Glutamatergic neuron (in vitro differentiated cells): ENCODE data around the gene CCNK. TPM values are rescaled to one million over a fixed set of nuclear protein-coding genes. Genes with fewer than 3 reads are reported as not detected.

ENCODE experiments used
- DNase-seq: peaks from one replicate; pipeline ENCODE4 v3.0.0; 2022
- H3K27ac Mint-ChIP-seq: one replicate; pipeline ENCODE4 v1.8.0; 2020; ENCODE audit warnings: mild to moderate bottlenecking, mixed read lengths, inconsistent platforms; ENCODE audit not compliant: unreplicated experiment
- H3K27me3 Mint-ChIP-seq: one replicate; pipeline ENCODE4 v1.8.0; 2020; ENCODE audit warnings: mild to moderate bottlenecking, moderate library complexity, mixed read lengths, inconsistent platforms; ENCODE audit not compliant: unreplicated experiment
- H3K36me3 Mint-ChIP-seq: one replicate; pipeline ENCODE4 v1.8.0; 2020; ENCODE audit warnings: mild to moderate bottlenecking, mixed read lengths, inconsistent platforms; ENCODE audit not compliant: unreplicated experiment
- H3K4me1 Mint-ChIP-seq: one replicate; pipeline ENCODE4 v1.8.0; 2020; ENCODE audit warnings: mild to moderate bottlenecking, low read depth, mixed read lengths, inconsistent platforms; ENCODE audit not compliant: unreplicated experiment
- H3K4me3 Mint-ChIP-seq: one replicate; pipeline ENCODE4 v1.8.0; 2020; ENCODE audit warnings: mild to moderate bottlenecking, mixed read lengths, inconsistent platforms; ENCODE audit not compliant: unreplicated experiment
- H3K9me3 Mint-ChIP-seq: one replicate; pipeline ENCODE4 v1.8.0; 2020; ENCODE audit warnings: mild to moderate bottlenecking, moderate library complexity, mixed read lengths, inconsistent platforms; ENCODE audit not compliant: unreplicated experiment
- CTCF ChIP-seq: fragments of 200-600 bp; sonication (generic); IDR thresholded peaks from one replicate; pipeline ENCODE4 v1.5.0; 2021; ENCODE audit not compliant: partially characterized antibody, unreplicated experiment
- total RNA-seq: library from RNA; stranded (reverse); fragmentation: NEBNext Ultra II Directional; extraction: Animal tissue kit (Norgen Biotek cat#: 25700); gene quantifications from one replicate; pipeline ENCODE4 v1.2.1, GENCODE V29; 2021; ENCODE audit not compliant: unreplicated experiment

CCNK gene
- total RNA-seq, 1 donor from 2014 or later: 47.2 TPM

- Mint-ChIP-seq H3K4me3 (no peak overlapping the region), H3K9me3 (peaks cover 4% of the 10 kb centered on the region), H3K27me3 (peaks cover 12% of the 10 kb centered on the region), H3K4me1 (peaks cover 27% of the 10 kb centered on the region), H3K36me3 (no peaks in the 10 kb centered on the region), H3K27ac (no peak overlapping the region)
- no peak for TF ChIP-seq CTCF
- DNase-seq: no peak
Observed at GRCh38 chr14:99548255-99548654, 67.0 kb downstream of the CCNK start.

GRCh38 chr14:99548871-99549515, 67.8 kb downstream of the CCNK start:
- Mint-ChIP-seq H3K36me3 (no peaks in the 10 kb centered on the region), H3K27me3 (peaks cover 10% of the 10 kb centered on the region)
- TF ChIP-seq CTCF: no peak

GRCh38 chr14:99549684-99550083, 68.5 kb downstream of the CCNK start:
- no peaks in the 10 kb centered on the region for H3K36me3 Mint-ChIP-seq
- peaks cover 22% of the 10 kb centered on the region for H3K4me1 Mint-ChIP-seq
- peaks cover 9% of the 10 kb centered on the region for H3K27me3 Mint-ChIP-seq
- peaks cover 2% of the 10 kb centered on the region for H3K9me3 Mint-ChIP-seq
- H3K4me3 Mint-ChIP-seq: no peak overlapping the region
- no peak for DNase-seq
- TF ChIP-seq CTCF: no peak
- H3K27ac Mint-ChIP-seq: no peak overlapping the region

More at GRCh38 chr14:99548871-99549515, 67.8 kb downstream of the CCNK start:
- Mint-ChIP-seq H3K27ac (no peak overlapping the region), H3K4me1 (peaks cover 27% of the 10 kb centered on the region), H3K9me3 (peaks cover 4% of the 10 kb centered on the region), H3K4me3 (no peak overlapping the region)
- no peak for DNase-seq

- TF ChIP-seq CTCF: no peak
- DNase-seq: no peak
- Mint-ChIP-seq H3K36me3 (no peaks in the 10 kb centered on the region), H3K4me1 (peaks cover 14% of the 10 kb centered on the region), H3K27ac (no peak overlapping the region), H3K27me3 (peaks cover 9% of the 10 kb centered on the region), H3K4me3 (no peak overlapping the region), H3K9me3 (peaks cover 2% of the 10 kb centered on the region)
Observed at GRCh38 chr14:99550387-99550992, 69.3 kb downstream of the CCNK start.
